ENCODE results near the gene ADAMTS12. TPM values are rescaled to one million over a fixed set of nuclear protein-coding genes. Genes with fewer than 3 reads are reported as not detected.

ADAMTS12 gene
- total and polyA plus RNA-seq, 2 of the 8 experiments (the other 6 are each of a cell fraction or from before 2014, with no cell fraction given), result 6.4 to 12.8 TPM

DNA sequence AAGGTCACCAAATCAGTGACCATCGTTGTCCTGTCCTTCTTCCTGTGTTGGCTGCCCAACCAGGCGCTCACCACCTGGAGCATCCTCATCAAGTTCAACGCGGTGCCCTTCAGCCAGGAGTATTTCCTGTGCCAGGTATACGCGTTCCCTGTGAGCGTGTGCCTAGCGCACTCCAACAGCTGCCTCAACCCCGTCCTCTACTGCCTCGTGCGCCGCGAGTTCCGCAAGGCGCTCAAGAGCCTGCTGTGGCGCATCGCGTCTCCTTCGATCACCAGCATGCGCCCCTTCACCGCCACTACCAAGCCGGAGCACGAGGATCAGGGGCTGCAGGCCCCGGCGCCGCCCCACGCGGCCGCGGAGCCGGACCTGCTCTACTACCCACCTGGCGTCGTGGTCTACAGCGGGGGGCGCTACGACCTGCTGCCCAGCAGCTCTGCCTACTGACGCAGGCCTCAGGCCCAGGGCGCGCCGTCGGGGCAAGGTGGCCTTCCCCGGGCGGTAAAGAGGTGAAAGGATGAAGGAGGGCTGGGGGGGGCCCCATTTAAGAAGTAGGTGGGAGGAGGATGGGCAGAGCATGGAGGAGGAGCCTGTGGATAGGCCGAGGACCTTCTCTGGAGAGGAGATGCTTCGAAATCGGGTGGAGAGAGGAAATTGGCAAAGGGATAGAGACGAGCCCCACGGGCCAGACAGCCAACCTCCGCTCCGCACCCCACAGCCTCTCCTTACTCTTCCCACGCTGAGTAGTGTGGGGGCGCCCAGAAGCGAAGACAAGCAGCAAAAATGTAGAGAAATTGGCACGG, 46.1 kb upstream of the ADAMTS12 start:
- Histone ChIP-seq H2BK15ac (ENCODE audit: low read length) (no peak overlapping the region), H3K27ac (ENCODE audit: low read depth, low read length) (no peak overlapping the region)
- POLR2A ChIA-PET (ENCODE audit: partially characterized antibody), result no interaction called here
- TF ChIP-seq SIN3A (conservative IDR thresholded peaks at IDR 0.05 in 1 of 2, IDR thresholded peaks at IDR 0.05 in 1 of 2; ENCODE audit: low read depth in 1 of 2, low read length in 2 of 2) (no peak), RBBP5 (IDR thresholded peaks at IDR 0.05; ENCODE audit: borderline replicate concordance, low read depth, low read length) (no peak), RAD21 (IDR thresholded peaks at IDR 0.05 in 1 of 2, conservative IDR thresholded peaks at IDR 0.05 in 1 of 2; ENCODE audit: low read depth in 2 of 2, low read length in 2 of 2) (peak; percentile 11 to 41; a peak in 2 of 4 replicates), SIX5 (IDR thresholded peaks at IDR 0.05; ENCODE audit: low read depth, low read length) (no peak), CTCF (IDR thresholded peaks at IDR 0.05; ENCODE audit: control extremely low read depth in 1 of 3, insufficient read depth in 1 of 3, low read depth in 1 of 3, low read length in 3 of 3) (peak; percentile 10 to 14 (median 12); a peak in 3 of 4 replicates), TEAD4 (IDR thresholded peaks at IDR 0.05; ENCODE audit: low read depth, low read length) (no peak)
- TF ChIP-seq, protein P1, sequence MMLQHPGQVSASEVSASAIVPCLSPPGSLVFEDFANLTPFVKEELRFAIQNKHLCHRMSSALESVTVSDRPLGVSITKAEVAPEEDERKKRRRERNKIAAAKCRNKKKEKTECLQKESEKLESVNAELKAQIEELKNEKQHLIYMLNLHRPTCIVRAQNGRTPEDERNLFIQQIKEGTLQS (IDR thresholded peaks at IDR 0.05; ENCODE audit: insufficient read depth, low read depth, low read length), result no peak

More for the DNA sequence above, 46.1 kb upstream of the ADAMTS12 start:
- Histone ChIP-seq H3K4me2 (ENCODE audit: insufficient read depth in 1 of 2, low read depth in 2 of 2, low read length in 2 of 2) (no peak overlapping the region), H3K27me3 (replicated peaks in 1 of 4; ENCODE audit: control insufficient read depth in 3 of 4, extremely low read depth in 1 of 4, insufficient read depth in 3 of 4, low read length in 3 of 4) (peaks cover 0 to 17% (median 13%) of the 10 kb centered on the region in 4 experiments; a peak in 5 of 7 replicates), H3K14ac (ENCODE audit: insufficient read length) (no peak overlapping the region), H2BK120ac (replicated peaks; ENCODE audit: low read depth, low read length) (no peak overlapping the region), H2BK20ac (ENCODE audit: low read length) (no peak overlapping the region), H4K20me1 (replicated peaks in 1 of 2; ENCODE audit: control insufficient read depth in 1 of 2, insufficient read depth in 2 of 2, low read length in 2 of 2) (no peaks in the 10 kb centered on the region), H3K4me3 (ENCODE audit: extremely low read depth in 1 of 4, insufficient read depth in 2 of 4, low read depth in 3 of 4, low read length in 4 of 4) (no peak overlapping the region), H3K23me2 (ENCODE audit: low read depth, low read length) (peaks cover 7% of the 10 kb centered on the region), H3K9me3 (ENCODE audit: insufficient read depth in 2 of 2, low read depth in 1 of 2, low read length in 1 of 2) (no peaks in the 10 kb centered on the region), H4K8ac (ENCODE audit: extremely low read depth, insufficient read depth, low read length) (no peak overlapping the region; the same call in 1 of the 2 replicates), H3K4me1 (replicated peaks in 1 of 4; ENCODE audit: control insufficient read depth in 3 of 4, insufficient read depth in 4 of 4, low read length in 3 of 4) (peaks cover 0 to 4% (median 3%) of the 10 kb centered on the region in 4 experiments; a peak in 3 of 7 replicates), H2BK5ac (ENCODE audit: low read depth, low read length) (no peak overlapping the region), H3K23ac (ENCODE audit: insufficient read length) (no peak overlapping the region), H3K4ac (replicated peaks; ENCODE audit: insufficient read length, low read depth, low read length) (no peak overlapping the region), H2AK5ac (ENCODE audit: low read depth, low read length) (no peak overlapping the region), H3K79me1 (ENCODE audit: low read depth, low read length) (no peaks in the 10 kb centered on the region), H2AFZ (ENCODE audit: low read length) (no peak overlapping the region), H3K9ac (replicated peaks in 1 of 4; ENCODE audit: extremely low read depth in 1 of 4, low read depth in 3 of 4, low read length in 3 of 4) (no peak overlapping the region), H2BK12ac (ENCODE audit: low read depth, low read length) (no peak overlapping the region), H4K5ac (ENCODE audit: insufficient read length, low read depth, low read length) (no peak overlapping the region), H3K79me2 (ENCODE audit: control insufficient read depth in 1 of 2, insufficient read depth in 2 of 2, low read length in 2 of 2) (no peaks in the 10 kb centered on the region), H3K18ac (ENCODE audit: extremely low read depth, low read length) (no peak overlapping the region), H3K56ac (replicated peaks; ENCODE audit: insufficient read length, low read depth, low read length) (no peak overlapping the region), H4K91ac (replicated peaks; ENCODE audit: insufficient read length, low read length) (no peak overlapping the region), H3K36me3 (ENCODE audit: control insufficient read depth in 2 of 4, insufficient read depth in 4 of 4, low read length in 3 of 4) (no peaks in the 10 kb centered on the region)
- 94% methylated on average over 52 of the region's 54 CpGs; no CpG with 5 or more reads in 1 of the 2 experiments for WGBS, 2 experiments (ENCODE audit: extremely low coverage in 1 of 2, insufficient coverage in 1 of 2, insufficient read length in 1 of 2, insufficient replicate concordance in 2 of 2, low coverage in 1 of 2, low lambda C conversion rate in 2 of 2, missing lambda C conversion rate in 1 of 2)
- no peak for FAIRE-seq
- CTCF ChIA-PET (ENCODE audit: partially characterized antibody), result interaction anchor here (0.8 to 4.6 kb wide), 5 partner anchors 31 to 349 kb away, joined by 3 to 44 read pairs (median 4); no protein-coding TSS in a partner anchor
- DNase-seq (ENCODE audit: low read depth in 1 of 2, low spot score in 2 of 2), result no peak

Data from H1 (cell line).